Skin epidermis (tissue), 12 donors: ENCODE results near the gene PTPN5.
"Not testable (repeated sequence)": the region's sequence is repeated elsewhere in the genome, so short reads cannot be mapped to it uniquely, and the experiment has no call there.

Source experiments
- H3K27ac ChIP-seq, 21 experiments: fragments of 200-600 bp; sonication (generic) in 11 of 21; one replicate each; pipeline ENCODE4 v1.5.0; 2020; ENCODE audit warnings: mild to moderate bottlenecking in 3 of 21, inconsistent platforms in 2 of 21, moderate library complexity in 2 of 21
- H3K4me3 ChIP-seq, 7 experiments: fragments of 200-600 bp; sonication (generic) in 2 of 7; one replicate each; pipeline ENCODE4 v1.5.0; 2020; ENCODE audit warnings: inconsistent platforms in 2 of 7, mild to moderate bottlenecking in 2 of 7, moderate library complexity in 1 of 7

Gene PTPN5

GRCh38 chr11:18698341-18699268 lies 93.0 kb downstream of the PTPN5 start, which contains the start of gene TMEM86A:
TSS of gene TMEM86A (plus strand) at chr11:18698779. CDS start at chr11:18698887, 108 bp downstream.
- Histone ChIP-seq H3K4me3 (peak within 1 kb of the TSS; percentile 68 to 95 (median 76)), H3K27ac (peak within 1 kb of the TSS; percentile 20 to 89 (median 81))

DNA sequence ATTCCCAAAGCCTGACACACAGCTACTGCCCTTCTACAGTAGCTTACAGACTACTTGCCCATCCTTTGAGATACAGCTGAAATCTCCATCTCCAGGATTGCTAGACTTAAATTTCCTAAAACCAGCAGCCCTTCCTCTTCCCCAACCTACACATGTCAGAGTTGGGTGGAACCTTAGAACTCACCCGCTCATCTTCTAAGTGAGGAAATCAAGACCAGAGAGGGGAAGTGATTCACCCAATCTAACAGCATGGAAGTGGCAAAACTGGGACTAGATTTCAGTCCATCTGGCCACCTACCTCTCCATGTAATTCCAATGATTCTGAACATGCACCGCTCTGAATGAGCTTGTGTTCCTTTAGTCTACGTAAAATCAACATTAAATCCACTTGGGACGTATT lies 94.0 kb downstream of the PTPN5 start:
- no peak overlapping the region for H3K4me3 ChIP-seq
- H3K27ac ChIP-seq: peak overlapping the region in 10 of 21 experiments; percentile 14 to 84 (median 58)

GRCh38 chr11:18696638-18697225 lies 94.9 kb downstream of the PTPN5 start:
- Histone ChIP-seq H3K27ac (peak overlapping the region in 8 of 21 experiments; percentile 19 to 82 (median 52)), H3K4me3 (no peak overlapping the region)

- Histone ChIP-seq H3K4me3 (no peak overlapping the region), H3K27ac (peak overlapping the region in 3 of 21 experiments; percentile 11 to 32 (median 11))
Measured at GRCh38 chr11:18692941-18693760, 98.4 kb downstream of the PTPN5 start.

GRCh38 chr11:18691467-18692140 lies 100.0 kb downstream of the PTPN5 start:
- not testable (repeated sequence) for H3K4me3 ChIP-seq

GRCh38 chr11:18684267-18684666 lies 107.3 kb downstream of the PTPN5 start:
- H3K4me3 ChIP-seq: no peak overlapping the region

More at GRCh38 chr11:18691467-18692140, 100.0 kb downstream of the PTPN5 start:
- not testable (repeated sequence) for H3K27ac ChIP-seq

GRCh38 chr11:18682466-18682865 lies 109.1 kb downstream of the PTPN5 start:
- no peak overlapping the region for H3K27ac ChIP-seq
- H3K4me3 ChIP-seq: no peak overlapping the region

More at GRCh38 chr11:18684267-18684666, 107.3 kb downstream of the PTPN5 start:
- no peak overlapping the region for H3K27ac ChIP-seq

DNA sequence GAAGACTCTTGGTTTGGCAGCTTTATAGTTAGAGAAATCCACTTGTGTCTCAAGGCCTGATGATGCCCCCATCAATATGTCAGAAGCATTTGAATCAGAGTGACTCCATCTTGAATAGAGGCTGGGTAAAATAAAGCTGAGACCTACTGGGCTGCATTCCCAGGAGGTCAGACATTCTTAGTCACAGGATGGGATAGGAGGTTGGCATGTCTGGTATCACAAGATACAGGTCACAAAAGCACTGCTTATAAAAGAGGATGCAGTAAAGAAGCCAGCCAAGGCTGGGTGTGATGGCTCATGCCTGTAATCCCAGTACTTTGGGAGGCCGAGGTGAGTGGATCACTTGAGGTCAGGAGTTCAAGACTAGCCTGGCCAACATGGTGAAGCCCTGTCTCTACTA lies 109.6 kb downstream of the PTPN5 start:
- not testable (repeated sequence) for H3K27ac ChIP-seq, H3K4me3 ChIP-seq
